Forelimb muscle (tissue), 1 donor: Measurements from ENCODE around the gene VILL. TPM values are rescaled to one million over a fixed set of nuclear protein-coding genes. Genes with fewer than 3 reads are reported as not detected.

Experiments
- DNase-seq: peaks from one replicate; pipeline ENCODE4 v3.0.0-alpha.2; 2013; ENCODE audit warnings: low read depth
- polyA plus RNA-seq: library from polyadenylated mRNA; unstranded; fragments of 120-200 nt; gene quantifications from one replicate; pipeline ENCODE4 v1.2.1, GENCODE V29; 2013; ENCODE audit not compliant: insufficient read length

The VILL gene
- 5.8 TPM for polyA plus RNA-seq

GRCh38 chr3:37990527-37990926, at the start of gene VILL:
Gene VILL (plus strand): TSS chr3:37990786. CDS start chr3:37993673, 2,887 bp downstream.
- no peak for DNase-seq

GRCh38 chr3:37941608-37942508, 48.7 kb upstream of the VILL start:
- DNase-seq: no peak

- DNase-seq: no peak
These were observed 47.9 kb upstream of the VILL start for GRCh38 chr3:37942646-37943045.

- DNase-seq: no peak
These were observed 47.5 kb upstream of the VILL start for GRCh38 chr3:37943126-37943525.

- no peak for DNase-seq
These were observed 46.8 kb upstream of the VILL start for GRCh38 chr3:37943631-37944314.

- DNase-seq: no peak
These were observed 46.2 kb upstream of the VILL start for GRCh38 chr3:37944391-37944842.

GRCh38 chr3:37945156-37945806, 45.3 kb upstream of the VILL start:
- no peak for DNase-seq

- DNase-seq: no peak
These were observed 44.6 kb upstream of the VILL start for GRCh38 chr3:37945807-37946530.

- DNase-seq: no peak
These were observed 44.1 kb upstream of the VILL start for GRCh38 chr3:37946531-37946889.

- no peak for DNase-seq
These were observed 40.7 kb upstream of the VILL start for GRCh38 chr3:37949866-37950265.

- no peak for DNase-seq
These were observed 38.0 kb upstream of the VILL start for GRCh38 chr3:37952564-37952963.

- DNase-seq: no peak
These were observed 37.4 kb upstream of the VILL start for GRCh38 chr3:37953226-37953625.

- no peak for DNase-seq
These were observed 36.7 kb upstream of the VILL start for GRCh38 chr3:37953707-37954394.

- no peak for DNase-seq
These were observed 35.7 kb upstream of the VILL start for GRCh38 chr3:37954881-37955280.

GRCh38 chr3:37955918-37956707, 34.5 kb upstream of the VILL start:
- DNase-seq: no peak

- DNase-seq: no peak
These were observed 33.7 kb upstream of the VILL start for GRCh38 chr3:37956723-37957538.

GRCh38 chr3:37957539-37957936, 33.0 kb upstream of the VILL start:
- no peak for DNase-seq

- no peak for DNase-seq
These were observed 28.8 kb upstream of the VILL start for GRCh38 chr3:37961622-37962431.

GRCh38 chr3:37963016-37963415, 27.6 kb upstream of the VILL start:
- DNase-seq: no peak
